ENCODE data around the gene GLYATL3.

GLYATL3 gene

GRCh38 chr6:49504666-49505065, 4.9 kb downstream of the GLYATL3 start:
- Histone ChIP-seq H3K36me3 (ENCODE audit: control insufficient read depth, insufficient read depth, low read length) (no peaks in the 10 kb centered on the region), H4K8ac (ENCODE audit: low read depth, low read length) (no peak overlapping the region), H3K4ac (ENCODE audit: low read depth, low read length) (no peak overlapping the region), H3K79me2 (ENCODE audit: control insufficient read depth, insufficient read depth, low read length) (no peaks in the 10 kb centered on the region), H2AK5ac (ENCODE audit: low read length) (no peak overlapping the region), H4K5ac (ENCODE audit: low read length) (no peak overlapping the region), H3K27ac (ENCODE audit: low read depth, low read length) (no peak overlapping the region), H2BK5ac (ENCODE audit: low read length) (no peak overlapping the region), H2BK15ac (replicated peaks; ENCODE audit: low read depth) (no peak overlapping the region), H3K4me2 (ENCODE audit: low read length) (no peak overlapping the region), H3K4me1 (ENCODE audit: control insufficient read depth, low read depth, low read length) (no peaks in the 10 kb centered on the region), H3K9ac (ENCODE audit: low read length) (no peak overlapping the region), H3K56ac (ENCODE audit: low read length) (no peak overlapping the region), H3K18ac (ENCODE audit: low read length) (no peak overlapping the region), H3K79me1 (ENCODE audit: low read length) (no peaks in the 10 kb centered on the region), H3K23ac (ENCODE audit: low read length) (no peak overlapping the region), H3K27me3 (ENCODE audit: insufficient read depth, low read length, poor library complexity) (no peaks in the 10 kb centered on the region), H3K4me3 (ENCODE audit: low read length) (no peak overlapping the region), H2BK120ac (ENCODE audit: low read depth, low read length) (no peak overlapping the region)
- no peak for DNase-seq
- WGBS (ENCODE audit: extremely low coverage, insufficient coverage, low lambda C conversion rate), result no CpG with 5 or more reads among the region's 5 CpGs

DNA sequence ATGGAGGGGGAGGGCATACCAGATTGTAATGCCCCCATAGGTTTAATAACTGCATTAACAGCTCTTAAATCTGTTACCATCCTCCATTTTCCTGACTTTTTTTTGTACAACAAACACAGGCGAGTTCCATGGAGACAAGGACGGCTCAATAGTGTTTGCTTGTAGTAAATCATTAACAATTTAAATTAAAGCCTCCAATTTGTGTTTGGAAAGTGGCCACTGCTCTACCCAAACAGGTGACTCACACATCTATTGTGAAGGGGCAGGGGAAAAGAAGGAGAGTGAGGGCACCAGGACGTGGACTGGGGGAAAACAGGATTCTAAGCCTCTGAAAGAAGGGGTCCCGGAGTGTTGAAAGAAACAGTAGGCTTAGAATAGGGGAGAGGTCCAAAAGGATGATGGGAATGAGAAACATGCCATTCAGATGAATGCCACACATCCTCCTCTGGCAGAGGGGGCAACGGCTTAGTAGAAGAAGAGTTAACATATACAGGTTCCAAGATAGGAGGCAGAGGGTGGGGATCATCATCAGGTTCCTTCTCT, 6.9 kb downstream of the GLYATL3 start:
- no peak overlapping the region for H4K5ac ChIP-seq (ENCODE audit: low read length)
- H3K56ac ChIP-seq (ENCODE audit: low read length), result no peak overlapping the region
- H3K4me3 ChIP-seq (ENCODE audit: low read length), result no peak overlapping the region
- H3K36me3 ChIP-seq (ENCODE audit: control insufficient read depth, insufficient read depth, low read length), result no peaks in the 10 kb centered on the region
- DNase-seq, result no peak
- no peak overlapping the region for H2BK5ac ChIP-seq (ENCODE audit: low read length)
- H2BK15ac ChIP-seq (replicated peaks; ENCODE audit: low read depth), result no peak overlapping the region
- H2BK120ac ChIP-seq (ENCODE audit: low read depth, low read length), result no peak overlapping the region
- whole genome bisulfite sequencing (ENCODE audit: extremely low coverage, insufficient coverage, low lambda C conversion rate), result no CpG with 5 or more reads among the region's 5 CpGs
- H4K8ac ChIP-seq (ENCODE audit: low read depth, low read length), result no peak overlapping the region
- H3K23ac ChIP-seq (ENCODE audit: low read length), result no peak overlapping the region
- no peak overlapping the region for H3K4me2 ChIP-seq (ENCODE audit: low read length)
- H3K27ac ChIP-seq (ENCODE audit: low read depth, low read length), result no peak overlapping the region
- H3K4me1 ChIP-seq (ENCODE audit: control insufficient read depth, low read depth, low read length), result no peaks in the 10 kb centered on the region
- H3K9ac ChIP-seq (ENCODE audit: low read length), result no peak overlapping the region
- H2AK5ac ChIP-seq (ENCODE audit: low read length), result no peak overlapping the region
- no peaks in the 10 kb centered on the region for H3K79me2 ChIP-seq (ENCODE audit: control insufficient read depth, insufficient read depth, low read length)
- H3K27me3 ChIP-seq (ENCODE audit: insufficient read depth, low read length, poor library complexity), result no peaks in the 10 kb centered on the region
- H3K18ac ChIP-seq (ENCODE audit: low read length), result no peak overlapping the region
- H3K4ac ChIP-seq (ENCODE audit: low read depth, low read length), result no peak overlapping the region
- H3K79me1 ChIP-seq (ENCODE audit: low read length), result no peaks in the 10 kb centered on the region

DNA sequence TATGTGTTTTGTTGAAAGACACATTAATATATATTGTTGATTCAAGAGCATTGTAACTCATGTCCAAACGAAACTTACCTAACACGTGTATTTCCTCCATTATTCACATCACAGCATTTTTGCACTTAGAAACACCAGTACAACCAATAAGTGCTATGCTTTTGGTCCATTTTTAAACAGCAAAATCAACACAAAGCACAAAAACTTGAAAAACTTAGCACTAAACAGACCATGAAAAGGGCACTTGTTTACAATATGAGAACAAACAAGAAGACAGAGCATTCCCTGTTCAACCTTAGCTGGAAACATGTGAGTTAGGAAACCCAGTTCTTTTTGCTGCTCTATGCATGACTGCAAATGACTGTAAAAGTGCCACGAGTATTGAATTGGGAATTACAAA, 9.6 kb downstream of the GLYATL3 start:
- no peaks in the 10 kb centered on the region for H3K79me2 ChIP-seq (ENCODE audit: control insufficient read depth, insufficient read depth, low read length)
- H3K79me1 ChIP-seq (ENCODE audit: low read length), result no peaks in the 10 kb centered on the region
- H2BK5ac ChIP-seq (ENCODE audit: low read length), result no peak overlapping the region
- no peak overlapping the region for H2BK15ac ChIP-seq (replicated peaks; ENCODE audit: low read depth)
- no peak overlapping the region for H4K8ac ChIP-seq (ENCODE audit: low read depth, low read length)
- no peaks in the 10 kb centered on the region for H3K27me3 ChIP-seq (ENCODE audit: insufficient read depth, low read length, poor library complexity)
- no peak overlapping the region for H2BK120ac ChIP-seq (ENCODE audit: low read depth, low read length)
- H3K4me3 ChIP-seq (ENCODE audit: low read length), result no peak overlapping the region
- H3K9ac ChIP-seq (ENCODE audit: low read length), result no peak overlapping the region
- no peaks in the 10 kb centered on the region for H3K36me3 ChIP-seq (ENCODE audit: control insufficient read depth, insufficient read depth, low read length)
- no peak overlapping the region for H3K4ac ChIP-seq (ENCODE audit: low read depth, low read length)
- WGBS (ENCODE audit: extremely low coverage, insufficient coverage, low lambda C conversion rate), result no CpG with 5 or more reads among the region's 3 CpGs
- H4K5ac ChIP-seq (ENCODE audit: low read length), result no peak overlapping the region
- no peak overlapping the region for H3K4me2 ChIP-seq (ENCODE audit: low read length)
- H3K56ac ChIP-seq (ENCODE audit: low read length), result no peak overlapping the region
- H3K27ac ChIP-seq (ENCODE audit: low read depth, low read length), result no peak overlapping the region
- no peak overlapping the region for H3K23ac ChIP-seq (ENCODE audit: low read length)
- no peak for DNase-seq
- H2AK5ac ChIP-seq (ENCODE audit: low read length), result no peak overlapping the region
- no peaks in the 10 kb centered on the region for H3K4me1 ChIP-seq (ENCODE audit: control insufficient read depth, low read depth, low read length)
- no peak overlapping the region for H3K18ac ChIP-seq (ENCODE audit: low read length)

DNA sequence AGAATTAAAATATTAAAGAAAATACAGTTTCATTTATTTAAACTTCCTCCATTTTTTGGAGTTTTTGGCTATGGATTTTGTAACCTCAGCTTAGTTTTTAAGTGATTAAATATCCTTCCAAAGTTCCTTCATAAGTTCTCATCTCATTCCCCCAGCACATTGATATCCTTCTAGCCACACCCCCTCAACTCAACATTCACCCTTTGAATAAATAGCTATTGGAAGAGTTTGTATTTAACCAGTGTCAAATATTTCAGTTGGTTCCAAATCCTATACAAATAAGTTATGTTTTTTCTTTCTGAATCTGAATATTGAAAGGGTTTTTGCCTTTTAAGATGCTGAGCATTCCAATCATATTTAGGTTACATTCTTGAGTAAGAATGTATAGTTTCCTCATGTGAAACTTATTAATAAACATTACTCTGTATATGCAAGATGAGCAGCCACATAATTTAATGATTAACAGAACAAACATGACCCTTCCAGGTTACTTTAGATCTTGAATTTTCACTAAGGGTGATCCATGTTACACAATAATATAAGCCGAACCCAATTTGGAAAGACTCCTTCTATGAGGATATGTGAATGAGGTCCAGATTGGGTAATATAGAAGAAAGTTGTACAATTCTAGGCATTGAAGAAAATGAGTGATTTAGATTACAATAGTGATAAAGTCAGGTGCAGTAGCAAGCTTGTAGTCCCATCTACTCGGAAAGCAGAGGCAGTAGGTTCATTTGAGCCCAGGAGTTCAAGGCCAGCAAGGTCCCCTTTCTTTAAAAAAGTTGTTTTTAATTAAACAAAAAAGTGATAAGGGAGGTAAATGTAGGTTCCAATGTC, 13.6 kb downstream of the GLYATL3 start:
- Histone ChIP-seq H3K4ac (ENCODE audit: low read depth, low read length) (no peak overlapping the region), H3K4me1 (ENCODE audit: control insufficient read depth, low read depth, low read length) (no peaks in the 10 kb centered on the region), H3K4me3 (ENCODE audit: low read length) (no peak overlapping the region), H4K8ac (ENCODE audit: low read depth, low read length) (no peak overlapping the region), H3K23ac (ENCODE audit: low read length) (no peak overlapping the region), H3K79me1 (ENCODE audit: low read length) (no peaks in the 10 kb centered on the region), H2BK15ac (replicated peaks; ENCODE audit: low read depth) (no peak overlapping the region), H2BK5ac (ENCODE audit: low read length) (no peak overlapping the region), H3K79me2 (ENCODE audit: control insufficient read depth, insufficient read depth, low read length) (no peaks in the 10 kb centered on the region), H3K27me3 (ENCODE audit: insufficient read depth, low read length, poor library complexity) (no peaks in the 10 kb centered on the region), H3K27ac (ENCODE audit: low read depth, low read length) (no peak overlapping the region), H3K4me2 (ENCODE audit: low read length) (no peak overlapping the region), H2BK120ac (ENCODE audit: low read depth, low read length) (no peak overlapping the region), H3K56ac (ENCODE audit: low read length) (no peak overlapping the region), H3K18ac (ENCODE audit: low read length) (no peak overlapping the region), H3K36me3 (ENCODE audit: control insufficient read depth, insufficient read depth, low read length) (no peaks in the 10 kb centered on the region), H3K9ac (ENCODE audit: low read length) (no peak overlapping the region), H2AK5ac (ENCODE audit: low read length) (no peak overlapping the region), H4K5ac (ENCODE audit: low read length) (no peak overlapping the region)
- no CpG with 5 or more reads among the region's 2 CpGs for WGBS (ENCODE audit: extremely low coverage, insufficient coverage, low lambda C conversion rate)
- DNase-seq, result no peak

DNA sequence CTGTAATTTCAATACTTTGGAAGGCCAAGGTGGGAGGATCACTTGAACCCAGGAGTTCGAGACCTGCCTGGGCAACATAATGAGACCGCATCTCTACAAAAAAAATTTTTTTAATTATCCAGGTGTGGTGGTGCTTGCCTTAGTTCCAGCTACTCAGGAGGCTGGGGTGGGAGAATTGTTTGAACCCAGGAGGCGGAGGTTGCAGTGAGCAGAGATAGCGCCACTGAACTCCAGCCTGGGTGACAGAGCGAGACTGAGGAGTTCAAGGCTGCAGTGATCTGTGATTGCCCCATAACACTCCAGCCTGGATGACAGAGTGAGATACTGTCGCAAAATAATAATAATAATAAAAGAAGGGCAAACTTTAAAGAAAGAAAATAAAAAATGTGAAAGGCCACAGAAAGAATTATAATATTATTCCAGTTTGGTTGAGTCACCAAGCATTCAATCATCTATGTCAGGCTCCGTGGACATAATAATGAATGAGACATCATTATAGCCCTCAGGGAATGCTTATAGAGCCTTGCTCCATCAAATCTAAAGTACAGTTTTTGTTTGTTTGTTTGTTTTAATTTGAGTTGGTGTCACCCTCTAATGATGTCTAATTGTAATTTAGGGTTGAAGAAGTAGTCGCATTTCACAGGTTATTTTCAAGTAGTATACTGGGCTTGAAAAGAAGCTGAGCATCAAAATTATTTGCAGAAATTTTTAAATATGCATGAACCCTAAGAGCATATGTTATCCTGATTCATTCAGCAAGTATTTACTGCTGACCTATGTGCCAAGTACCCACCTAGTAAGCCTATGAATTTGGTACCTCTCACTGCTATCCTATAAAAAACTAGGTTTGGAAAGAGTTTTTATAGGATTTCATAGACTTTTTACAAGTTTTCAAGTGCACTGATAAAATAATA, 15.1 kb downstream of the GLYATL3 start:
- Histone ChIP-seq H3K56ac (ENCODE audit: low read length) (no peak overlapping the region), H2AK5ac (ENCODE audit: low read length) (no peak overlapping the region), H3K4ac (ENCODE audit: low read depth, low read length) (no peak overlapping the region), H3K36me3 (ENCODE audit: control insufficient read depth, insufficient read depth, low read length) (no peaks in the 10 kb centered on the region), H3K4me3 (ENCODE audit: low read length) (no peak overlapping the region), H2BK15ac (replicated peaks; ENCODE audit: low read depth) (no peak overlapping the region), H3K27me3 (ENCODE audit: insufficient read depth, low read length, poor library complexity) (no peaks in the 10 kb centered on the region), H3K4me1 (ENCODE audit: control insufficient read depth, low read depth, low read length) (no peaks in the 10 kb centered on the region), H3K9ac (ENCODE audit: low read length) (no peak overlapping the region), H3K23ac (ENCODE audit: low read length) (no peak overlapping the region), H3K79me1 (ENCODE audit: low read length) (no peaks in the 10 kb centered on the region), H4K5ac (ENCODE audit: low read length) (no peak overlapping the region), H3K4me2 (ENCODE audit: low read length) (no peak overlapping the region), H3K79me2 (ENCODE audit: control insufficient read depth, insufficient read depth, low read length) (no peaks in the 10 kb centered on the region), H3K27ac (ENCODE audit: low read depth, low read length) (no peak overlapping the region), H2BK5ac (ENCODE audit: low read length) (no peak overlapping the region), H4K8ac (ENCODE audit: low read depth, low read length) (no peak overlapping the region), H2BK120ac (ENCODE audit: low read depth, low read length) (no peak overlapping the region), H3K18ac (ENCODE audit: low read length) (no peak overlapping the region)
- no peak for DNase-seq
- WGBS (ENCODE audit: extremely low coverage, insufficient coverage, low lambda C conversion rate), result no CpG with 5 or more reads among the region's 8 CpGs

Measured in mesendoderm (in vitro differentiated cells).